ENCODE data around the gene ARHGAP29. TPM values are rescaled to one million over a fixed set of nuclear protein-coding genes. Genes with fewer than 3 reads are reported as not detected.
A peak's percentile ranks its signal among the peaks of the same experiment; 100 is the strongest.

The ARHGAP29 gene
- total and polyA plus RNA-seq, 2 of the 4 experiments (the other 2 are of a cell fraction): 19.1 to 30.3 TPM

GRCh38 chr1:94258873-94259331 is 21.5 kb upstream of the ARHGAP29 start:
- peak overlapping the region; percentile 19; the same call in 1 of the 2 replicates for H3K4me2 ChIP-seq (ENCODE audit: low read depth, low read length)
- H2AK9ac ChIP-seq (replicated peaks; ENCODE audit: low read depth, low read length, poor library complexity): no peak overlapping the region
- H4K5ac ChIP-seq (ENCODE audit: low read depth, low read length): no peak overlapping the region
- no peak overlapping the region for H2BK20ac ChIP-seq (ENCODE audit: low read depth, low read length)
- DNase-seq: peak; percentile 92
- no peak overlapping the region for H3K18ac ChIP-seq (ENCODE audit: low read depth, low read length)
- peak overlapping the region; percentile 25 for H2BK5ac ChIP-seq (ENCODE audit: low read depth, low read length, poor library complexity, severe bottlenecking)
- H3K27ac ChIP-seq (ENCODE audit: insufficient read depth, low read length): peak overlapping the region; percentile 9; the same call in 1 of the 2 replicates
- 0 out of 2 replicates have a peak overlapping the region, but pooled peaks have one; percentile 45 for H2AK5ac ChIP-seq (ENCODE audit: low read depth, low read length)
- H2AFZ ChIP-seq (replicated peaks; ENCODE audit: low read length, poor library complexity): no peak overlapping the region
- H3K9ac ChIP-seq (ENCODE audit: low read depth, low read length): no peak overlapping the region
- H3K9me1 ChIP-seq (ENCODE audit: insufficient read depth, low read length): no peaks in the 10 kb centered on the region
- no peak overlapping the region for H3K4ac ChIP-seq (ENCODE audit: low read depth, low read length)
- H3K79me1 ChIP-seq (ENCODE audit: low read depth in 1 of 2, low read length in 2 of 2): no peaks in the 10 kb centered on the region
- in situ Hi-C loops (cut with MboI; ENCODE audit: low sequenced_read_pairs) (no loop called here), intact Hi-C loops (cut with micrococcal nuclease) (no loop called here), dilution Hi-C loops (cut with HindIII; ENCODE audit: low sequenced_read_pairs, unreplicated experiment) (no loop called here)
- ATAC-seq (ENCODE audit: low read depth): peak; percentile 87
- peaks cover 5% of the 10 kb centered on the region; the same call in 1 of the 2 replicates for H3K4me1 ChIP-seq (ENCODE audit: control insufficient read depth, insufficient read depth, low read length)
- no peaks in the 10 kb centered on the region for H4K20me1 ChIP-seq (ENCODE audit: insufficient read depth, low read length)
- no peak overlapping the region for H4K8ac ChIP-seq (ENCODE audit: low read depth in 2 of 2, low read length in 2 of 2)
- no peaks in the 10 kb centered on the region for H3K27me3 ChIP-seq (ENCODE audit: control insufficient read depth, insufficient read depth, low read length)
- H4K91ac ChIP-seq (ENCODE audit: insufficient read depth, low read depth, low read length): no peak overlapping the region
- no peak overlapping the region for H3K4me3 ChIP-seq (ENCODE audit: insufficient read depth, low read depth, low read length)
- no peak overlapping the region for H3K56ac ChIP-seq (ENCODE audit: extremely low read depth, insufficient read depth, low read length)
- no peak overlapping the region for H2BK120ac ChIP-seq (ENCODE audit: low read depth, low read length)
- no peak overlapping the region for H2BK15ac ChIP-seq (ENCODE audit: low read depth, low read length)
- H3K36me3 ChIP-seq (ENCODE audit: control insufficient read depth, insufficient read depth, low read length): no peaks in the 10 kb centered on the region
- ChIA-PET POLR2A (ENCODE audit: unreplicated experiment) (no interaction called here), CTCF (interaction anchor here (0.8 to 1.0 kb wide), 2 partner anchors 10 to 77 kb away, joined by 3 read pairs; no protein-coding TSS in a partner anchor)
- TF ChIP-seq POLR2A (IDR thresholded peaks at IDR 0.05; ENCODE audit: low read depth, low read length) (no peak), USF2 (IDR thresholded peaks at IDR 0.05; ENCODE audit: low read depth, low read length) (no peak), MAZ (IDR thresholded peaks at IDR 0.05; ENCODE audit: borderline replicate concordance, low read depth, low read length) (no peak), RAD21 (IDR thresholded peaks at IDR 0.05; ENCODE audit: low read length) (no peak), ELK1 (IDR thresholded peaks at IDR 0.05; ENCODE audit: borderline replicate concordance, low read depth, low read length) (no peak), SMC3 (IDR thresholded peaks at IDR 0.05; ENCODE audit: low read depth, low read length) (no peak), NFE2L2 (IDR thresholded peaks at IDR 0.05; ENCODE audit: low read depth, low read length) (no peak), RFX5 (IDR thresholded peaks at IDR 0.05; ENCODE audit: low read depth, low read length) (no peak), MAFK (IDR thresholded peaks at IDR 0.05; ENCODE audit: low read depth, low read length) (no peak), CEBPB (IDR thresholded peaks at IDR 0.05; ENCODE audit: low read depth, low read length) (peak; percentile 75), RCOR1 (IDR thresholded peaks at IDR 0.05; ENCODE audit: insufficient replicate concordance, low read length) (no peak), CHD1 (IDR thresholded peaks at IDR 0.05; ENCODE audit: low read depth, low read length) (no peak), FOS (IDR thresholded peaks at IDR 0.05; ENCODE audit: low read depth, low read length) (0 out of 2 replicates have a peak, but pooled peaks have one; percentile 49), CTCF (conservative IDR thresholded peaks at IDR 0.05; ENCODE audit: low read depth, low read length) (no peak), MXI1 (IDR thresholded peaks at IDR 0.05; ENCODE audit: borderline replicate concordance, low read depth, low read length) (no peak)
- no peak overlapping the region for H3K23ac ChIP-seq (ENCODE audit: low read depth, low read length)
- BruUV-seq (replicated peaks): no TSS peak
- no peak overlapping the region for H3K14ac ChIP-seq (replicated peaks; ENCODE audit: low read depth, low read length)
- no peaks in the 10 kb centered on the region for H3K9me3 ChIP-seq (ENCODE audit: control insufficient read depth, insufficient read depth, low read length)

Measured in IMR-90 (cell line).